HepG2 (cell line): ENCODE data around the gene ARFGAP2. TPM values are rescaled to one million over a fixed set of nuclear protein-coding genes. Genes with fewer than 3 reads are reported as not detected.
A peak's percentile ranks its signal among the peaks of the same experiment; 100 is the strongest.

Experiments used
- ATAC-seq: fragments of 200-7000 bp; cut with Tn5 transposase; 3 replicates; pipeline ENCODE4 v1.9.1; 2020; ENCODE audit warnings: mild to moderate bottlenecking, moderate library complexity
- BruUV-seq: library from RNA; stranded (reverse); fragments of 400-500 nt; replicated peaks from 2 replicates; lab custom pipeline; 2021; lab: Mats Ljungman, UMichigan
- CTCF ChIA-PET: fragments of 300-600 bp; formaldehyde crosslinking; extraction: SDS; loops from one replicate; lab custom pipeline; 2021; ENCODE audit warnings: low total read pairs, inconsistent platforms, low intra/inter-chr PET ratio; lab: Yijun Ruan, JAX
- POLR2A ChIA-PET: fragments of 350-600 bp; sonication (Branson Sonifier 250); formaldehyde crosslinking; loops from one replicate; lab custom pipeline; 2020; ENCODE audit warnings: antibody characterized with exemption, inconsistent platforms; lab: Yijun Ruan, JAX
- DNase-seq: peaks from one replicate; pipeline ENCODE4 v3.0.0-alpha.2; 2015; ENCODE audit warnings: low spot score
- FAIRE-seq: peaks from 3 replicates; lab custom pipeline; 2011; peaks lifted over from hg19 to GRCh38; lab: Jason Lieb, UNC
- H2AFZ ChIP-seq: one replicate; pipeline ENCODE4 v1.6.1; 2011; ENCODE audit warnings: low read length, inconsistent platforms
- H3K27ac ChIP-seq: fragments of 300-600 bp; 3 replicates; pipeline ENCODE4 v1.8.0; 2011; ENCODE audit warnings: mixed run types, mild to moderate bottlenecking, mixed read lengths, low read length, inconsistent platforms; ENCODE audit not compliant: insufficient read depth; ENCODE audit errors: extremely low read length
- H3K27me3 ChIP-seq, 2 experiments: fragments of 200-600 bp in 1 of 2; 2 replicates in 1 of 2; 3 replicates in 1 of 2; pipeline versions ENCODE4 v1.6.0 to v1.8.0; 2011; ENCODE audit warnings: low read length in 2 of 2, mild to moderate bottlenecking in 2 of 2, moderate library complexity in 2 of 2, inconsistent platforms in 1 of 2; ENCODE audit not compliant: insufficient read depth in 2 of 2, control insufficient read depth in 1 of 2
- H3K36me3 ChIP-seq, 2 experiments: fragments of 200-600 bp in 1 of 2; replicated peaks in 1 of 2; 2 replicates in 1 of 2; 3 replicates in 1 of 2; pipeline versions ENCODE4 v1.5.1 to v1.8.0; 2011; ENCODE audit warnings: low read length in 2 of 2, inconsistent platforms in 1 of 2; ENCODE audit not compliant: insufficient read depth in 2 of 2, control insufficient read depth in 1 of 2
- H3K4me1 ChIP-seq: 2 replicates; pipeline ENCODE4 v1.5.1; 2012; ENCODE audit warnings: low read length, inconsistent platforms; ENCODE audit not compliant: insufficient read depth
- H3K4me2 ChIP-seq: 2 replicates; pipeline ENCODE4 v1.6.0; 2011; ENCODE audit warnings: low read depth, low read length, inconsistent platforms
- H3K4me3 ChIP-seq, 3 experiments: fragments of 200-600 bp in 1 of 3; sonication (generic), shearing (Covaris generic) in 1 of 3; replicated peaks in 1 of 3; 2 replicates each; pipeline ENCODE4 v1.5.1; 2011 to 2016; ENCODE audit warnings: low read length in 3 of 3, inconsistent platforms in 2 of 3, low read depth in 2 of 3, mild to moderate bottlenecking in 2 of 3, control low read depth in 1 of 3, mixed read lengths in 1 of 3; ENCODE audit not compliant: insufficient read depth in 1 of 3
- H3K79me2 ChIP-seq: one replicate; pipeline ENCODE4 v1.6.1; 2011; ENCODE audit warnings: low read length, inconsistent platforms; ENCODE audit not compliant: insufficient read depth
- H3K9ac ChIP-seq: 2 replicates; pipeline ENCODE4 v1.6.0; 2011; ENCODE audit warnings: mild to moderate bottlenecking, low read depth, low read length, inconsistent platforms; ENCODE audit not compliant: insufficient read depth
- H3K9me3 ChIP-seq: 2 replicates; pipeline ENCODE4 v1.5.1; 2012; ENCODE audit warnings: mild to moderate bottlenecking, low read length
- H4K20me1 ChIP-seq: 2 replicates; pipeline ENCODE4 v1.6.0; 2011; ENCODE audit warnings: inconsistent platforms, mild to moderate bottlenecking, low read length, moderate library complexity; ENCODE audit not compliant: insufficient read depth
- CHCHD3 ChIP-seq: sonication (generic); formaldehyde crosslinking; IDR thresholded peaks from 2 replicates; pipeline ENCODE4 v1.8.0; 2022; ENCODE audit warnings: mild to moderate bottlenecking, missing genetic modification reagents, moderate library complexity
- DMAP1 ChIP-seq: IDR thresholded peaks from 2 replicates; pipeline ENCODE4 v1.6.1; 2016
- ELF1 ChIP-seq: sonication (generic); formaldehyde crosslinking; IDR thresholded peaks from 2 replicates; pipeline ENCODE4 v1.4.0; 2020; ENCODE audit warnings: missing genetic modification reagents
- GFI1 ChIP-seq: sonication (generic); formaldehyde crosslinking; IDR thresholded peaks from 2 replicates; pipeline ENCODE4 v1.5.0; 2020; ENCODE audit warnings: missing genetic modification reagents, mild to moderate bottlenecking, borderline replicate concordance
- POGZ ChIP-seq: sonication (generic); formaldehyde crosslinking; IDR thresholded peaks from 2 replicates; pipeline ENCODE4 v1.4.0; 2020; ENCODE audit warnings: mild to moderate bottlenecking, missing genetic modification reagents
- ZFP36L2 ChIP-seq: sonication (generic); formaldehyde crosslinking; IDR thresholded peaks from 2 replicates; pipeline ENCODE4 v1.4.0; 2020; ENCODE audit warnings: missing genetic modification reagents
- ZKSCAN8 ChIP-seq: IDR thresholded peaks from 2 replicates; pipeline ENCODE4 v1.6.1; 2016; ENCODE audit warnings: borderline replicate concordance, missing genetic modification reagents, missing compliant biosample characterization
- ZNF20 ChIP-seq: sonication (generic); formaldehyde crosslinking; IDR thresholded peaks from 2 replicates; pipeline ENCODE4 v1.4.0; 2020; ENCODE audit warnings: mild to moderate bottlenecking, moderate library complexity, missing genetic modification reagents
- ZNF275 ChIP-seq: sonication (generic); formaldehyde crosslinking; IDR thresholded peaks from 2 replicates; pipeline ENCODE4 v1.8.0; 2022; ENCODE audit warnings: missing genetic modification reagents, mild to moderate bottlenecking, inconsistent platforms, borderline replicate concordance
- ZNF646 ChIP-seq: sonication (generic); formaldehyde crosslinking; IDR thresholded peaks from 2 replicates; pipeline ENCODE4 v1.9.0; 2021; ENCODE audit warnings: mild to moderate bottlenecking, missing genetic modification reagents
- ZNF75D ChIP-seq: sonication (generic); formaldehyde crosslinking; IDR thresholded peaks from 2 replicates; pipeline ENCODE4 v1.8.1; 2023; ENCODE audit warnings: missing genetic modification reagents, mild to moderate bottlenecking, borderline replicate concordance
- ZNF788 ChIP-seq: sonication (generic); formaldehyde crosslinking; IDR thresholded peaks from 2 replicates; pipeline ENCODE4 v1.5.0; 2020; ENCODE audit warnings: mild to moderate bottlenecking, missing genetic modification reagents, borderline replicate concordance
- ZNF800 ChIP-seq: sonication (generic); formaldehyde crosslinking; IDR thresholded peaks from 2 replicates; pipeline ENCODE4 v1.4.0; 2020; ENCODE audit warnings: missing genetic modification reagents
- ZNF878 ChIP-seq: sonication (generic); formaldehyde crosslinking; IDR thresholded peaks from 2 replicates; pipeline ENCODE4 v1.8.1; 2023; ENCODE audit warnings: mild to moderate bottlenecking, missing genetic modification reagents, moderate library complexity
- WGBS: methylation state at CpG from one replicate; pipeline ENCODE4 v1.1.6; 2017; ENCODE audit warnings: low lambda C conversion rate; 5-methylcytosine and 5-hydroxymethylcytosine counted together
- in situ Hi-C: cut with HindIII; loops from 2 replicates; pipeline ENCODE4 v1.10.0; 2017; ENCODE audit warnings: low pct_unique_long_range_greater_than_20kb; ENCODE audit not compliant: extremely low pct_ligation_motif_present
- intact Hi-C: fragments of 100-400 bp; cut with micrococcal nuclease; formaldehyde crosslinking; loops from one replicate; pipeline ENCODE4 v1.10.0; 2022; ENCODE audit not compliant: unreplicated experiment
- polyA plus RNA-seq, 8 experiments: library from polyadenylated mRNA; depleted of rRNA in 3 of 8; stranded (reverse) in 7 of 8; unstranded in 1 of 8; fragments of >200 nt; fragmentation: Illumina TruSeq in 4 of 8; extraction: Trizol in 4 of 8; gene quantifications; 2 replicates each; pipeline versions ENCODE4 v1.2.1 to v1.2.3, GENCODE V29; 2011 to 2016; ENCODE audit warnings: low read depth in 4 of 8, missing spikeins in 1 of 8, mixed read lengths in 1 of 8; ENCODE audit not compliant: insufficient read depth in 1 of 8
- total RNA-seq, 5 experiments: library from RNA; depleted of rRNA; stranded (reverse); fragments of >200 nt; fragmentation: Illumina TruSeq; extraction: Trizol; gene quantifications; 2 replicates each; pipeline ENCODE4 v1.2.3, GENCODE V29; 2016; ENCODE audit warnings: low read depth in 1 of 5

ARFGAP2 gene
- total and polyA plus RNA-seq, 2 of the 13 experiments (the other 11 are each of a cell fraction or from before 2014, with no cell fraction given): 32.3 to 75.3 TPM

GRCh38 chr11:47185305-47186075 is 8.8 kb upstream of the ARFGAP2 start:
- H3K4me2 ChIP-seq: peak overlapping the region; percentile 86
- in situ Hi-C loops: no loop called here
- FAIRE-seq: no peak
- intact Hi-C loops: loop anchor here (2.0 kb wide), 1 partner anchor 69 kb away; no protein-coding TSS in a partner anchor
- H3K4me3 ChIP-seq: peak overlapping the region; percentile 70 to 86 (median 77)
- no peaks in the 10 kb centered on the region for H3K9me3 ChIP-seq
- DNase-seq: peak; percentile 86
- no TSS peak for BruUV-seq
- H3K79me2 ChIP-seq: peaks cover 25% of the 10 kb centered on the region
- CTCF ChIA-PET: no interaction called here
- H3K27ac ChIP-seq: peak overlapping the region; percentile 98
- WGBS: 0% methylated on average over 5 of the region's 50 CpGs
- H3K4me1 ChIP-seq: peaks cover 54% of the 10 kb centered on the region
- no peak overlapping the region for H2AFZ ChIP-seq
- H3K27me3 ChIP-seq: no peaks in the 10 kb centered on the region
- peak overlapping the region; percentile 94 for H3K9ac ChIP-seq
- peak; percentile 37 for ATAC-seq
- POLR2A ChIA-PET: interaction anchor here (0.9 to 9.2 kb wide), 22 partner anchors 9 to 268 kb away, joined by 3 to 247 read pairs (median 6); partner anchors contain the start of genes ACP2, DDB2, MADD and NR1H3
- H3K36me3 ChIP-seq: peaks cover 9 to 10% of the 10 kb centered on the region in 2 experiments; a peak in 4 of 5 replicates
- H4K20me1 ChIP-seq: no peaks in the 10 kb centered on the region
- TF ChIP-seq ZNF20 (CRISPR knock-in tag) (no peak; the same call in 1 of the 2 replicates), GFI1 (CRISPR knock-in tag) (peak; percentile 32), ZNF800 (CRISPR knock-in tag) (no peak; the same call in 1 of the 2 replicates), ZNF75D (no peak), ZFP36L2 (CRISPR knock-in tag) (no peak), ZNF646 (no peak), POGZ (CRISPR knock-in tag) (no peak), ZKSCAN8 (CRISPR knock-in tag) (no peak), ELF1 (no peak), ZNF788 (CRISPR knock-in tag) (no peak; the same call in 1 of the 2 replicates), CHCHD3 (no peak), ZNF878 (CRISPR knock-in tag) (peak; percentile 54; the same call in 1 of the 2 replicates), ZNF275 (CRISPR knock-in tag) (peak; percentile 62; the same call in 1 of the 2 replicates), DMAP1 (CRISPR knock-in tag) (peak; percentile 54; the same call in 1 of the 2 replicates)
